Mucosa of rectum (tissue), 2 donors: Measurements from ENCODE around the gene CRBN.

ENCODE experiments used
- H3K27ac ChIP-seq, 2 donors: one replicate each; pipeline ENCODE4 v1.7.0; 2013; ENCODE audit warnings: inconsistent platforms in 2 of 2, low read depth in 2 of 2, low read length in 2 of 2
- H3K27me3 ChIP-seq, 2 donors: one replicate each; pipeline ENCODE4 v1.7.0; 2013; ENCODE audit warnings: low read length in 2 of 2; ENCODE audit not compliant: control insufficient read depth in 2 of 2, insufficient read depth in 2 of 2
- H3K36me3 ChIP-seq, 2 donors: one replicate each; pipeline ENCODE4 v1.7.0; 2013; ENCODE audit warnings: low read length in 2 of 2; ENCODE audit not compliant: control insufficient read depth in 2 of 2, insufficient read depth in 2 of 2
- H3K4me1 ChIP-seq, 2 donors: one replicate each; pipeline ENCODE4 v1.7.0; 2013; ENCODE audit warnings: low read length in 2 of 2, mild to moderate bottlenecking in 1 of 2; ENCODE audit not compliant: control insufficient read depth in 2 of 2, insufficient read depth in 2 of 2
- H3K4me3 ChIP-seq, 2 donors: one replicate each; pipeline ENCODE4 v1.7.0; 2013; ENCODE audit warnings: low read length in 2 of 2
- H3K9ac ChIP-seq, 2 donors: one replicate each; pipeline ENCODE4 v1.7.0; 2013; ENCODE audit warnings: low read length in 2 of 2, low read depth in 1 of 2, mild to moderate bottlenecking in 1 of 2
- H3K9me3 ChIP-seq, 2 donors: one replicate each; pipeline ENCODE4 v1.7.0; 2013; ENCODE audit warnings: low read length in 2 of 2; ENCODE audit not compliant: control insufficient read depth in 2 of 2
- donor health status: healthy.
- donor health status: Normal muscosa, but diverticular disease.

The CRBN gene

GRCh38 chr3:3177861-3178497, 1.5 kb downstream of the CRBN start:
- H3K4me3 ChIP-seq = peak overlapping the region; percentile 90 to 94
- H3K4me1 ChIP-seq = peaks cover 14 to 15% of the 10 kb centered on the region in 2 donors
- no peaks in the 10 kb centered on the region for H3K9me3 ChIP-seq
- no peaks in the 10 kb centered on the region for H3K27me3 ChIP-seq
- peaks cover 7 to 10% of the 10 kb centered on the region in 2 donors for H3K36me3 ChIP-seq
- peak overlapping the region in 1 of 2 donors; percentile 86 for H3K9ac ChIP-seq
- H3K27ac ChIP-seq = no peak overlapping the region

- Histone ChIP-seq H3K36me3 (peaks cover 26 to 42% of the 10 kb centered on the region in 2 donors), H3K4me3 (peak overlapping the region in 1 of 2 donors; percentile 31), H3K4me1 (peaks cover under 1 to 3% of the 10 kb centered on the region in 2 donors), H3K9me3 (no peaks in the 10 kb centered on the region), H3K27me3 (no peaks in the 10 kb centered on the region), H3K9ac (peak overlapping the region in 1 of 2 donors; percentile 14), H3K27ac (peak overlapping the region; percentile 26 to 58)
These were observed 6.9 kb downstream of the CRBN start for GRCh38 chr3:3172627-3173026.

GRCh38 chr3:3170998-3171397, 8.5 kb downstream of the CRBN start:
- no peak overlapping the region for H3K27ac ChIP-seq
- no peak overlapping the region for H3K9ac ChIP-seq
- peaks cover 0 to 3% of the 10 kb centered on the region in 2 donors for H3K4me1 ChIP-seq
- no peaks in the 10 kb centered on the region for H3K9me3 ChIP-seq
- no peak overlapping the region for H3K4me3 ChIP-seq
- no peaks in the 10 kb centered on the region for H3K27me3 ChIP-seq
- H3K36me3 ChIP-seq = peaks cover 38 to 57% of the 10 kb centered on the region in 2 donors

- Histone ChIP-seq H3K4me1 (no peaks in the 10 kb centered on the region), H3K27me3 (no peaks in the 10 kb centered on the region), H3K4me3 (no peak overlapping the region), H3K27ac (no peak overlapping the region), H3K9me3 (no peaks in the 10 kb centered on the region), H3K9ac (no peak overlapping the region), H3K36me3 (peaks cover 58 to 79% of the 10 kb centered on the region in 2 donors)
These were observed 13.8 kb downstream of the CRBN start for GRCh38 chr3:3165650-3166049.

GRCh38 chr3:3165241-3165640, 14.2 kb downstream of the CRBN start:
- H3K4me3 ChIP-seq = no peak overlapping the region
- no peak overlapping the region for H3K9ac ChIP-seq
- H3K27me3 ChIP-seq = no peaks in the 10 kb centered on the region
- H3K4me1 ChIP-seq = no peaks in the 10 kb centered on the region
- no peak overlapping the region for H3K27ac ChIP-seq
- peaks cover 56 to 75% of the 10 kb centered on the region in 2 donors for H3K36me3 ChIP-seq
- H3K9me3 ChIP-seq = no peaks in the 10 kb centered on the region

GRCh38 chr3:3160826-3161225, 18.7 kb downstream of the CRBN start:
- Histone ChIP-seq H3K9me3 (no peaks in the 10 kb centered on the region), H3K4me3 (no peak overlapping the region), H3K4me1 (no peaks in the 10 kb centered on the region), H3K36me3 (peaks cover 54 to 68% of the 10 kb centered on the region in 2 donors), H3K9ac (no peak overlapping the region), H3K27me3 (no peaks in the 10 kb centered on the region), H3K27ac (no peak overlapping the region)

- Histone ChIP-seq H3K4me1 (no peaks in the 10 kb centered on the region), H3K4me3 (no peak overlapping the region), H3K27ac (no peak overlapping the region), H3K27me3 (no peaks in the 10 kb centered on the region), H3K9me3 (no peaks in the 10 kb centered on the region), H3K36me3 (peaks cover 56 to 60% of the 10 kb centered on the region in 2 donors), H3K9ac (no peak overlapping the region)
These were observed 22.0 kb downstream of the CRBN start for GRCh38 chr3:3157484-3157883.

GRCh38 chr3:3154879-3155610, 24.4 kb downstream of the CRBN start:
- Histone ChIP-seq H3K36me3 (peaks cover 69% of the 10 kb centered on the region in 2 donors), H3K27ac (no peak overlapping the region), H3K9me3 (no peaks in the 10 kb centered on the region), H3K27me3 (no peaks in the 10 kb centered on the region), H3K4me3 (no peak overlapping the region), H3K9ac (no peak overlapping the region), H3K4me1 (no peaks in the 10 kb centered on the region)

- Histone ChIP-seq H3K9ac (no peak overlapping the region), H3K4me3 (no peak overlapping the region), H3K4me1 (no peaks in the 10 kb centered on the region), H3K27ac (no peak overlapping the region), H3K9me3 (no peaks in the 10 kb centered on the region), H3K27me3 (no peaks in the 10 kb centered on the region), H3K36me3 (peaks cover 78 to 82% of the 10 kb centered on the region in 2 donors)
These were observed 28.0 kb downstream of the CRBN start for GRCh38 chr3:3151513-3151912.

GRCh38 chr3:3149560-3149959, 29.9 kb downstream of the CRBN start:
- Histone ChIP-seq H3K27ac (no peak overlapping the region), H3K4me3 (no peak overlapping the region), H3K27me3 (no peaks in the 10 kb centered on the region), H3K9me3 (no peaks in the 10 kb centered on the region), H3K36me3 (peaks cover 78 to 82% of the 10 kb centered on the region in 2 donors), H3K9ac (no peak overlapping the region), H3K4me1 (no peaks in the 10 kb centered on the region)
